ENCODE data around the gene TGM1.

DNA sequence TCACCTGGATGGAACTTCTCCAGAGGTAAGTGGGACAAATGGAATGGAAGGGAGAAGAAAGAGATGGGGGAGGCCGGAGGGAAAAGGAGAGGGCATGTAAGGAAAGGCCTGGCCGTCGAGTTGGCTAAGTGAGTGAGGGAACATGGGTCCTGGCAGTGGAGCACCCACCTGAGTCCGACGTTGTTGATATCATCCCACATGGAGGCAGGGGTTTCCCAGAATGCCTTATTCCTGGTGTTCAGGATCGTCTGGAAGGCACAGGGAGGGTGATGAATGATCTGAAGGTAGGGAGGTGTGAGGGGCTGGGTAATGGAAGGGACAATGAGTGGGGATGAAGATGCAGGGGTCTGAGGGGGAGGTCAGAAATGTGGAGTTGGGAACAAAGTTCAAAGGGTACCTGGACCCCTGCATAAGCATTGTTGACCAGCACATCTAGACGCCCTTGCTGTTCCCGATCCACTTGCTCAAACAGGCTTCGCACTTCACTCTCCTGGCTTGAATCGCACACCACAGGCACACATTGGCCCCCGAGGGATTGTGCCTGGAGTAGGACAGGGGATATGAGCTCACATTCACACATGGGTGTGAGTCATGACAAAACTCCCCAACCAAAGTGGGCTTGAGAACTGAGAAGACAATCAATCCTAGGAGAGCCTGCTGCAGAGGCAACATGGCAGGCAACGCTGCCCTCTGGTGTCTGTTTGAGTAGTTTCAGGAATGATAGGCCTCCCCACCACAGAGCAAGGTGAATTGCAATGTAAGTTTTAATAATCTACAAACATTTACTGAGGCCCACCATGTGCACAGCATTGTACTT lies 33.6 kb upstream of the TGM1 start:
- TF ChIP-seq, protein P1, sequence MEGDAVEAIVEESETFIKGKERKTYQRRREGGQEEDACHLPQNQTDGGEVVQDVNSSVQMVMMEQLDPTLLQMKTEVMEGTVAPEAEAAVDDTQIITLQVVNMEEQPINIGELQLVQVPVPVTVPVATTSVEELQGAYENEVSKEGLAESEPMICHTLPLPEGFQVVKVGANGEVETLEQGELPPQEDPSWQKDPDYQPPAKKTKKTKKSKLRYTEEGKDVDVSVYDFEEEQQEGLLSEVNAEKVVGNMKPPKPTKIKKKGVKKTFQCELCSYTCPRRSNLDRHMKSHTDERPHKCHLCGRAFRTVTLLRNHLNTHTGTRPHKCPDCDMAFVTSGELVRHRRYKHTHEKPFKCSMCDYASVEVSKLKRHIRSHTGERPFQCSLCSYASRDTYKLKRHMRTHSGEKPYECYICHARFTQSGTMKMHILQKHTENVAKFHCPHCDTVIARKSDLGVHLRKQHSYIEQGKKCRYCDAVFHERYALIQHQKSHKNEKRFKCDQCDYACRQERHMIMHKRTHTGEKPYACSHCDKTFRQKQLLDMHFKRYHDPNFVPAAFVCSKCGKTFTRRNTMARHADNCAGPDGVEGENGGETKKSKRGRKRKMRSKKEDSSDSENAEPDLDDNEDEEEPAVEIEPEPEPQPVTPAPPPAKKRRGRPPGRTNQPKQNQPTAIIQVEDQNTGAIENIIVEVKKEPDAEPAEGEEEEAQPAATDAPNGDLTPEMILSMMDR (IDR thresholded peaks at IDR 0.05 in 2 of 3, conservative IDR thresholded peaks at IDR 0.05 in 1 of 3; ENCODE audit: control insufficient read depth in 2 of 3, extremely low read depth in 1 of 3, insufficient read depth in 1 of 3, low read depth in 3 of 3, low read length in 3 of 3): peak; percentile 77 to 91 (median 80); a peak in 5 of 6 replicates
- no peak for TF ChIP-seq FOS (IDR thresholded peaks at IDR 0.05; ENCODE audit: borderline replicate concordance, extremely low read depth, insufficient read length)
- TF ChIP-seq SPI1 (IDR thresholded peaks at IDR 0.05; ENCODE audit: borderline replicate concordance, insufficient read depth, low read depth, low read length): no peak; the same call in 1 of the 2 replicates
- peak; percentile 66; the same call in 1 of the 2 replicates for TF ChIP-seq CREB1 (IDR thresholded peaks at IDR 0.05; ENCODE audit: low read depth)
- no peak for TF ChIP-seq BRCA1 (IDR thresholded peaks at IDR 0.05; ENCODE audit: low read depth, low read length)
- TF ChIP-seq, protein P2, sequence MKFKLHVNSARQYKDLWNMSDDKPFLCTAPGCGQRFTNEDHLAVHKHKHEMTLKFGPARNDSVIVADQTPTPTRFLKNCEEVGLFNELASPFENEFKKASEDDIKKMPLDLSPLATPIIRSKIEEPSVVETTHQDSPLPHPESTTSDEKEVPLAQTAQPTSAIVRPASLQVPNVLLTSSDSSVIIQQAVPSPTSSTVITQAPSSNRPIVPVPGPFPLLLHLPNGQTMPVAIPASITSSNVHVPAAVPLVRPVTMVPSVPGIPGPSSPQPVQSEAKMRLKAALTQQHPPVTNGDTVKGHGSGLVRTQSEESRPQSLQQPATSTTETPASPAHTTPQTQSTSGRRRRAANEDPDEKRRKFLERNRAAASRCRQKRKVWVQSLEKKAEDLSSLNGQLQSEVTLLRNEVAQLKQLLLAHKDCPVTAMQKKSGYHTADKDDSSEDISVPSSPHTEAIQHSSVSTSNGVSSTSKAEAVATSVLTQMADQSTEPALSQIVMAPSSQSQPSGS (IDR thresholded peaks at IDR 0.05; ENCODE audit: low read length): 0 out of 2 replicates have a peak, but pooled peaks have one; percentile 22
- no peak for TF ChIP-seq E4F1 (IDR thresholded peaks at IDR 0.05; ENCODE audit: borderline replicate concordance, partially characterized antibody)
- no peak for TF ChIP-seq GABPA (IDR thresholded peaks at IDR 0.05; ENCODE audit: low read depth)
